HFF-Myc (cell line): ENCODE measurements around the gene VPS52.

Experiments
- DNase-seq: peaks from one replicate; pipeline ENCODE4 v3.0.0-alpha.2; 2011; ENCODE audit warnings: low read depth; ENCODE audit errors: extremely low read depth
- H3K4me3 ChIP-seq: replicated peaks from 2 replicates; pipeline ENCODE4 v1.5.1; 2011; ENCODE audit warnings: low read depth, mild to moderate bottlenecking, control low read depth, low read length
- TF ChIP-seq, protein P1 (sequence below): IDR thresholded peaks from 2 replicates; pipeline ENCODE4 v1.5.1; 2012; ENCODE audit warnings: mild to moderate bottlenecking, low read depth, low read length, control low read depth; ENCODE audit errors: missing control alignments

VPS52 gene

DNA sequence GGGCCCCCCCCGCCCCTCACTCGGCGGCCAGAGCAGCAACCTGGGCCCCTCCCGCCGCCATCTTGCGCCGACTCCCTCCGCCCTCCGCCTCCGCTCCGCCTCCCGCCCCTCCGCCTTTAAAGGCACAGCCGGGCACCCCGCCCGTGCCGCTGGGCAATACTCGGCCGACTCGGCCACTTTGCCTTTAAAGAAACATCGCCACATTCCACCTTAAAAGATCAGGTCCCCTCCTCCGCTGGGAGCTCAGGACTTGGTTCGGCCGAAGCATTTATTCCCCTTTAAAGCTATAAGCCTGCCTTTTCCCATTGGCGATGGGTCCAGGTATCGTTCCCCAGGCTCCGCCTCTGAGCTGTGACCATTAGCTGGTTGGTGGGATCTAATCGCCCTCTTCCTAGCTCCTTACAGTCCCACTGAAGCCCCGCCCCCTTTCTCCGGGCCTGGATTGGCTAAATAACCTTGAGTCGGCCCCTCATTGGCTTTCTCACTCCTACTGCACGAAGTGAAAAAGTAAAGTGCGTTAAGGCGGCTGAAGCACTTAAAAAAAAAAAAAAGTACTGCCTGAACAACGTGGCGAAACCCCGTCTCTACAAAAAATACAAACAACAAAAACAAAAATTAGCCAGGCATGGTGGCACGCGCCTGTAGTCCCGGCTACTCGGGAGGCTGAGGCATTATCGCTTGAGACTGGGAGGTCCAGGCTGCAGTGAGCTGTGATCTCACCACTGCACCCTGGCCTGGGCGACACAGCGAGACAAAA lies 46.2 kb upstream of the VPS52 start, which contains the start of gene ZBTB22:
Gene ZBTB22 (minus strand): TSS at position 76 of the 757 bp plus-strand sequence. CDS start 828 bp downstream, outside the sequence.
- TF ChIP-seq, protein P1, sequence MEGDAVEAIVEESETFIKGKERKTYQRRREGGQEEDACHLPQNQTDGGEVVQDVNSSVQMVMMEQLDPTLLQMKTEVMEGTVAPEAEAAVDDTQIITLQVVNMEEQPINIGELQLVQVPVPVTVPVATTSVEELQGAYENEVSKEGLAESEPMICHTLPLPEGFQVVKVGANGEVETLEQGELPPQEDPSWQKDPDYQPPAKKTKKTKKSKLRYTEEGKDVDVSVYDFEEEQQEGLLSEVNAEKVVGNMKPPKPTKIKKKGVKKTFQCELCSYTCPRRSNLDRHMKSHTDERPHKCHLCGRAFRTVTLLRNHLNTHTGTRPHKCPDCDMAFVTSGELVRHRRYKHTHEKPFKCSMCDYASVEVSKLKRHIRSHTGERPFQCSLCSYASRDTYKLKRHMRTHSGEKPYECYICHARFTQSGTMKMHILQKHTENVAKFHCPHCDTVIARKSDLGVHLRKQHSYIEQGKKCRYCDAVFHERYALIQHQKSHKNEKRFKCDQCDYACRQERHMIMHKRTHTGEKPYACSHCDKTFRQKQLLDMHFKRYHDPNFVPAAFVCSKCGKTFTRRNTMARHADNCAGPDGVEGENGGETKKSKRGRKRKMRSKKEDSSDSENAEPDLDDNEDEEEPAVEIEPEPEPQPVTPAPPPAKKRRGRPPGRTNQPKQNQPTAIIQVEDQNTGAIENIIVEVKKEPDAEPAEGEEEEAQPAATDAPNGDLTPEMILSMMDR, result no peak
- peak within 1 kb of the TSS; percentile 48 for H3K4me3 ChIP-seq
- DNase-seq, result peak; percentile 97

DNA sequence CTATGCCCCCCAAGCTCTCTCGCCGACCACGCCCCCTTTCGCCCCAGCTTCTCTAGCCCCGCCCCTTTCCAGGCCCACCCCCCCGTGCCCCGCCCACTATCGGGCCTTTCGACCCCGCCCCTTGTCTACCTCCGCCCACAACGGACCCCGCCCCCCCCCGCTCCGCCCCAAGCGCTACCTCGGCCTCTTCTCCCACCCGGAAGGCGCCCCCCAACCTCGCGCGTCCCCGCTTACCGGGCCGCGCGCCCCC lies 45.7 kb upstream of the VPS52 start:
- H3K4me3 ChIP-seq, result peak overlapping the region; percentile 48
- TF ChIP-seq, protein P1, result no peak
- no peak for DNase-seq

DNA sequence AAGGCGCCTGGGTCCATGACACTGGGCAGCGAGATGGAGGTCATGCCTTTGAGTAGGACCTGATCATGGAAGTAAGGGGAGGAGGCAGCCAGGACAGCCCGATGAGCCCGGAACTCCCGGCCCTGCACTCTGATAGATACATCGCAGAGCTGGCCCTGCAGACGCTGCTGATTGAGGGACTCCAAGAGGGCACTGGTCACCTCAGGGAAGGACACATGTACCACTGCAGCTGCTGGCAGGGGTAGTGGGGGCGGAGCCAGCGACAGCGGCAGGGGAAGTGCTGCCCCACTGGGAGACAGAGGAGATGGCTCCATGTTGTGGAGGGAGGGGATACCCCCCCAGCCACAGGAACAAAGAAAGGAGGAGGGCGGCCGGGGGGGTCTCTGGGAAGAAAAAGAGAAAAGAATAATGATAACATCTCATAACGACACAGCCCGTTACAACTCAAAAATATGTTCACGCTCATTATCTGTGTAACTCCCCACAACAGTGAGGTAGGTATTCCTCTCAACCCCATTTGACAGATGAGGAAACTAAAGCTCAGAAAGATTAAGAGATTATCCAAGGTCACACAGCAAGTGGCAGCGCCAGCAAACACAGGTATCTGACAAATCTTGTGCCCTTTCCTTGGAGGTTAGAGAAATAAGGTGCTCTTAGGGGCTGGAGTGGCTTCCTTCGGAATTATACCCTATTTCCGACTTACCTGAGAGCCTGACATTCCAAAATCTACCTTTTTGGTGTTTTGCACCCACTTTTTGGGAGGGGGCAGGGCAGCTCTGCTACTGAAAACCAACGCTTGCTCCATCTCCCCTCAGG lies 45.1 kb upstream of the VPS52 start:
- TF ChIP-seq, protein P1, result no peak
- DNase-seq, result no peak
- H3K4me3 ChIP-seq, result peak overlapping the region; percentile 30

DNA sequence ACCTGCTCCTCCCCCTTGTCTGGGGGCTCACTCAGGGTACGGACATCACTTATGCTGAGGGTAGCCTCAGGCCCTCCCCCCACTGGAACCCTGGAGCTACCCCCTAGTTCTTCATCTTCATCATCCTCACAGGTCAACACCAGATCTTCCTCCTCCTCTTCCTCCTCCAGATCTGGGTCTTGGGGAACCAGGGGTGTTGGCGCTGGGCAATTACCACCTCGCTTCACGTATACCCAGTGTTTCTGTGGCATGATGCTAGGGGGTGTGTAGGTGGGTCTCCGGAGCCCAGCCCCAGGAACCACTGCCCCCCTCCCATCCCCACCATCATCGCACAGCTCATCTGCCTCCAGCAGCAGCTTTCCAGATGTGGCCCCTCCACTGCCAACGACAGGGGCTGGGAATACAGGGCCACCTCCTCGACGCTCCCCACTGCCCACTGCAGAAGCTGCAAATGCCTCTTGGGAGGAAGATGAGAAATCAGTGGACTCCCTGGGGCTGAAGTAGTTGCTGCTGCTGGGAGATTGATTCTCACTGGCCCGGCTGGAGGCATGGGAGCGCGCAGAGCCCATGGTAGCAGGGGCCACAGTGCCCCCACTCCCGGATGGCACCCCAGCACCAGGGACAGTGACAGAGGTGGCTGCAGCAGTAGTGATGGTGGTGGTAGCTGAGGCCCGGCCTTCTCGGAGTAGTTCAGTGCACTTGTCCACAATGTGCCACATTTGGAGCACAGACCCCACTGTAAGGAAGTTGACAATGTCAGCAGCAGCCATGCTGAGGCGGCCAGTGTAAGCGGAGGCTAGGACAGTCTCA lies 44.3 kb upstream of the VPS52 start:
- no peak overlapping the region for H3K4me3 ChIP-seq
- TF ChIP-seq, protein P1, result no peak
- no peak for DNase-seq

DNA sequence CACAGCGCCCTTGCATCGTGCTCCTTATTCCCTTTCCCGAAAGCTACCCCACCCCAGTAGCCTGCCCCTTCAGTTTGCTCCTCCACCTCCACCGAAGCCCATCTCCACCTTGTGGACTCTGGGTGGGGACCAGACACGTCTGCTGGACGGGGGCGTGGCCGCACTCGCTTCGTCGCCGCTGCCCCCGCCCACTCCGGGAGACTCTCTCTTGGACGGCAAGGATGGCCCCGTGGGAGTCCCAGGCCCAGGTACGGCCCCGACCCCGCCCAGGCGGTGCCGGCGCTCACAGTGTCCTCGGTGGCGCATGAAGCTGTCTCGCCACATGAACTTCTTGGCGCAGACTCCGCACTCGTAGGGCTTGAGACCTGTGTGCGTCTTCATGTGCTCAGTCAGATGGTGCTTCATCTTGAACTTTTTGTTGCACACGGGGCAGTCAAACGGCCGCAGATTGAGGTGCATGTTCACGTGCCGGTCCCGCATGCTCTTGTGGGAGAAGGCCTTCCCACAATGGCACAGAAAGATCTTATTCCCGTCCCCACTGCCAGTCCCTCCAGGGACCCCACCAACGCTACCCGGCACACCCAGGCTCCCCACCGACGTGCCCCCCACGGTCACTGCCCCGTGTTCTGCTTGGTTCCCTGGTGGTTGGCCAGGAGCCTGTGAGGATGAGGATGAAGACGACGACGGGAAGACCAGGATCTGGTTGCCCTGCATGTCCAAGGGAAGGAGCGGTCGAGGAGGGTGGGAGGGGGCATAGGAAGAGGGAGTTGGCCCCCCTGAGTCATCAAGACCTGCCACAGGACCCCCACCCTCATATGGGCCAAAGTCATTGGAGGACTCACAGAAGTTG lies 43.5 kb upstream of the VPS52 start:
- TF ChIP-seq, protein P1, result no peak
- DNase-seq, result no peak
- peak overlapping the region; percentile 79 for H3K4me3 ChIP-seq

DNA sequence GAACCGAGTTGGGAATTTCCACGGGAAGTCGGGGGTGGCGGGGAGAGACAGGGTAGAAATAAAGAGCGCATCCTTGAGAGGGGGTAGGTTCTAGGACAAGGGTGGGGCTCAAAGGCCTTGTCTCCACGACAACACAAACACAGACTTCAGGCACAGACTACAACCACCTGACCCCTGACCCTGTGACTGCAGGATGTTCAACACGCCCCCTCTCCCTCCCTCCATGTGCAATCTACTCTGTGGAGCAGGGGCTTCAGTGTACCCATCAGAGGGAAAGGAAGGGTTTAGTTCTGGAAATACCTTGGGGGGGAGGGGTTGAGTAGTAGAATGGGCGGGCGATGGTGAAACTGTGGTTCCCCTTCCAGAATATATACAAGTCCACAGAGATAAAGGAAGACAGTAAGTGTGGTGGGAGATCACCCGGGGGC lies 42.9 kb upstream of the VPS52 start:
- peak overlapping the region; percentile 79 for H3K4me3 ChIP-seq
- TF ChIP-seq, protein P1, result no peak
- peak; percentile 77 for DNase-seq
